GM10248 (cell line): ENCODE results near the gene CPD.

Source experiments
- CTCF ChIA-PET: fragments of 300-600 bp; sonication (Branson Sonifier 250); formaldehyde crosslinking; extraction: SDS; loops from one replicate; lab custom pipeline; 2021; ENCODE audit warnings: antibody characterized with exemption; lab: Yijun Ruan, JAX
- POLR2A ChIA-PET: fragments of 350-650 bp; sonication (Branson Sonifier 250); formaldehyde crosslinking; extraction: SDS; loops from one replicate; lab custom pipeline; 2020; ENCODE audit warnings: antibody characterized with exemption; lab: Yijun Ruan, JAX
- DNase-seq: peaks from one replicate; pipeline ENCODE4 v3.0.0; 2012; ENCODE audit errors: extremely low spot score
- CTCF ChIP-seq: IDR thresholded peaks from 2 replicates; pipeline ENCODE4 v1.5.1; 2012; ENCODE audit warnings: mild to moderate bottlenecking, low read depth; ENCODE audit errors: extremely low read depth, missing control alignments, control extremely low read depth

Gene CPD

GRCh38 chr17:30477083-30477773, 98.5 kb downstream of the CPD start, which contains the start of gene GOSR1:
GOSR1 (plus strand) TSS chr17:30477408; CDS start chr17:30477434, 26 bp downstream.
- CTCF ChIA-PET = interaction anchor here (0.6 to 3.9 kb wide), 34 partner anchors 9 to 373 kb away, joined by 3 to 41 read pairs (median 4); partner anchors contain the start of gene CRLF3
- TF ChIP-seq CTCF = peak; percentile 85
- POLR2A ChIA-PET = no interaction called here
- DNase-seq = peak; percentile 92

GRCh38 chr17:30477774-30478115, 99.0 kb downstream of the CPD start:
- DNase-seq = peak; percentile 47
- CTCF ChIA-PET = interaction anchor here (1.0 to 3.9 kb wide), 17 partner anchors 8 to 373 kb away, joined by 3 to 41 read pairs (median 7); no protein-coding TSS in a partner anchor
- POLR2A ChIA-PET = interaction anchor here (0.6 kb wide), 1 partner anchor 1014 kb away, joined by 3 read pairs; no protein-coding TSS in a partner anchor
- TF ChIP-seq CTCF = no peak

- TF ChIP-seq CTCF = no peak
- POLR2A ChIA-PET = no interaction called here
- DNase-seq = no peak
- CTCF ChIA-PET = interaction anchor here (1.4 to 1.5 kb wide), 2 partner anchors 10 to 29 kb away, joined by 3 to 4 read pairs; no protein-coding TSS in a partner anchor
Observed at GRCh38 chr17:30482555-30482954, 103.8 kb downstream of the CPD start.

GRCh38 chr17:30483159-30483558, 104.4 kb downstream of the CPD start:
- CTCF ChIA-PET = interaction anchor here (1.5 kb wide), 1 partner anchor 11 kb away, joined by 4 read pairs; no protein-coding TSS in a partner anchor
- POLR2A ChIA-PET = no interaction called here
- no peak for DNase-seq
- TF ChIP-seq CTCF = no peak

- TF ChIP-seq CTCF = no peak
- no peak for DNase-seq
- ChIA-PET CTCF (interaction anchor here (1.3 to 2.0 kb wide), 2 partner anchors 17 kb away, joined by 3 to 5 read pairs; no protein-coding TSS in a partner anchor), POLR2A (no interaction called here)
Observed at GRCh38 chr17:30493780-30494179, 115.1 kb downstream of the CPD start.

GRCh38 chr17:30495586-30495985, 116.9 kb downstream of the CPD start:
- TF ChIP-seq CTCF = no peak
- CTCF ChIA-PET = no interaction called here
- POLR2A ChIA-PET = no interaction called here
- no peak for DNase-seq
